Stomach (tissue), 4 donors: Measurements from ENCODE around the gene ELMO1.

ENCODE experiments used
- EP300 ChIP-seq: sonication (generic); formaldehyde crosslinking; IDR thresholded peaks from one replicate; pipeline ENCODE4 v1.6.1; 2017; ENCODE audit warnings: antibody characterized with exemption
- POLR2A ChIP-seq, 4 donors: fragments of 450-650 bp; IDR thresholded peaks; one replicate each; pipeline ENCODE4 v1.6.1; 2016; ENCODE audit warnings: antibody characterized with exemption in 4 of 4, control low read depth in 2 of 4, mild to moderate bottlenecking in 1 of 4, moderate library complexity in 1 of 4
- POLR2AphosphoS5 ChIP-seq, 3 donors: sonication (generic); formaldehyde crosslinking; IDR thresholded peaks; one replicate each; pipeline ENCODE4 v1.6.1; 2016; ENCODE audit warnings: antibody characterized with exemption in 3 of 3
- TF ChIP-seq, protein P1 (sequence below), 7 experiments: fragments of 450-650 bp in 4 of 7; fragments of 200-600 bp in 3 of 7; sonication (generic) in 3 of 7; IDR thresholded peaks; one replicate each; pipeline ENCODE4 v1.5.1; 2016 to 2019; ENCODE audit warnings: antibody characterized with exemption in 7 of 7, control low read depth in 2 of 7, mild to moderate bottlenecking in 1 of 7

DNA sequence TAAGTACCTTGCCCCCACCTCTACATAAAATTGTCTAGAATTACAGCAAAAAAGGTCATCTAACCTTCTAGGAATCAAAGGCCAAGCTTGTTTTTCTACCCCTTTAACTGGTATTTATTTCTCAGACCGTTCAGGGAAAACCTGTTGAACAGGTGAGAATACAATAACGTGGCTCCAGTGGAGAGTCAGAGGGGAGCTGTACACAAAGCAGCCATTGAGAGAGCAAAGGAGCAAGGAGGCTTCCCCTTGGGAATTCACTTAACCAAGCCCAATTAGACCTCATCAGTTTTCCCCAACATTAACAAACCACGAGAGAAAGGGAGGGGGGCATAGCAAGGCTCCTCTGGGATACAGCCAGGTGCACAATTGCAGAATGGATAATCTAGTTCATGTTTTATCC, 101.9 kb downstream of the ELMO1 start:
- TF ChIP-seq, protein P1, sequence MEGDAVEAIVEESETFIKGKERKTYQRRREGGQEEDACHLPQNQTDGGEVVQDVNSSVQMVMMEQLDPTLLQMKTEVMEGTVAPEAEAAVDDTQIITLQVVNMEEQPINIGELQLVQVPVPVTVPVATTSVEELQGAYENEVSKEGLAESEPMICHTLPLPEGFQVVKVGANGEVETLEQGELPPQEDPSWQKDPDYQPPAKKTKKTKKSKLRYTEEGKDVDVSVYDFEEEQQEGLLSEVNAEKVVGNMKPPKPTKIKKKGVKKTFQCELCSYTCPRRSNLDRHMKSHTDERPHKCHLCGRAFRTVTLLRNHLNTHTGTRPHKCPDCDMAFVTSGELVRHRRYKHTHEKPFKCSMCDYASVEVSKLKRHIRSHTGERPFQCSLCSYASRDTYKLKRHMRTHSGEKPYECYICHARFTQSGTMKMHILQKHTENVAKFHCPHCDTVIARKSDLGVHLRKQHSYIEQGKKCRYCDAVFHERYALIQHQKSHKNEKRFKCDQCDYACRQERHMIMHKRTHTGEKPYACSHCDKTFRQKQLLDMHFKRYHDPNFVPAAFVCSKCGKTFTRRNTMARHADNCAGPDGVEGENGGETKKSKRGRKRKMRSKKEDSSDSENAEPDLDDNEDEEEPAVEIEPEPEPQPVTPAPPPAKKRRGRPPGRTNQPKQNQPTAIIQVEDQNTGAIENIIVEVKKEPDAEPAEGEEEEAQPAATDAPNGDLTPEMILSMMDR (IDR thresholded peaks at IDR 0.05) = no peak
- no peak for TF ChIP-seq POLR2A (IDR thresholded peaks at IDR 0.05)
- no peak for TF ChIP-seq POLR2AphosphoS5 (IDR thresholded peaks at IDR 0.05)
- no peak for TF ChIP-seq EP300
